ENCODE data around the gene ZFYVE9.
"Not testable (repeated sequence)": the region's sequence is repeated elsewhere in the genome, so short reads cannot be mapped to it uniquely, and the experiment has no call there.

ZFYVE9 gene

GRCh38 chr1:52192436-52192835 lies 50.5 kb downstream of the ZFYVE9 start:
- DNase-seq: peak; percentile 50

GRCh38 chr1:52193985-52194384 lies 52.1 kb downstream of the ZFYVE9 start:
- DNase-seq: no peak

GRCh38 chr1:52195161-52195560 lies 53.3 kb downstream of the ZFYVE9 start:
- peak; percentile 8 for DNase-seq

GRCh38 chr1:52203935-52204625 lies 62.2 kb downstream of the ZFYVE9 start:
- no peak for DNase-seq

GRCh38 chr1:52204696-52205095 lies 62.8 kb downstream of the ZFYVE9 start:
- no peak for DNase-seq

- DNase-seq: not testable (repeated sequence)
These were observed 64.8 kb downstream of the ZFYVE9 start for GRCh38 chr1:52206686-52207085.

- no peak for DNase-seq
These were observed 67.5 kb downstream of the ZFYVE9 start for GRCh38 chr1:52209429-52209828.

GRCh38 chr1:52210044-52210443 lies 68.2 kb downstream of the ZFYVE9 start:
- no peak for DNase-seq

GRCh38 chr1:52216907-52217458 lies 75.1 kb downstream of the ZFYVE9 start:
- DNase-seq: no peak

GRCh38 chr1:52225174-52225573 lies 83.3 kb downstream of the ZFYVE9 start:
- DNase-seq: no peak

GRCh38 chr1:52229494-52229893 lies 87.6 kb downstream of the ZFYVE9 start:
- no peak for DNase-seq

GRCh38 chr1:52233463-52233862 lies 91.6 kb downstream of the ZFYVE9 start:
- no peak for DNase-seq

- DNase-seq: no peak
These were observed 92.1 kb downstream of the ZFYVE9 start for GRCh38 chr1:52234014-52234413.

GRCh38 chr1:52234708-52235107 lies 92.8 kb downstream of the ZFYVE9 start:
- no peak for DNase-seq

- DNase-seq: no peak
These were observed 93.8 kb downstream of the ZFYVE9 start for GRCh38 chr1:52235646-52236045.

- peak; percentile 77 for DNase-seq
These were observed 95.5 kb downstream of the ZFYVE9 start for GRCh38 chr1:52237430-52237829.

- DNase-seq: peak; percentile 75
These were observed 96.6 kb downstream of the ZFYVE9 start for GRCh38 chr1:52238474-52238873.

GRCh38 chr1:52238887-52239707 lies 97.2 kb downstream of the ZFYVE9 start:
- peak; percentile 15 for DNase-seq

- no peak for DNase-seq
These were observed 97.8 kb downstream of the ZFYVE9 start for GRCh38 chr1:52239708-52240001.

- no peak for DNase-seq
These were observed 98.8 kb downstream of the ZFYVE9 start for GRCh38 chr1:52240592-52241210.

GRCh38 chr1:52243221-52243987 lies 101.5 kb downstream of the ZFYVE9 start:
- no peak for DNase-seq

GRCh38 chr1:52249831-52250230 lies 107.9 kb downstream of the ZFYVE9 start:
- DNase-seq: no peak

- DNase-seq: no peak
These were observed 111.5 kb downstream of the ZFYVE9 start for GRCh38 chr1:52253421-52253820.
